NCI-H2029 treated with DMSO at 0.1 percent for 48 hours (cell line): ENCODE measurements around the gene UGT2A3.

Experiments
- DNase-seq: peaks from one replicate; lab custom pipeline; 2025; lab: John Stamatoyannopoulos, UW

Gene UGT2A3

DNA sequence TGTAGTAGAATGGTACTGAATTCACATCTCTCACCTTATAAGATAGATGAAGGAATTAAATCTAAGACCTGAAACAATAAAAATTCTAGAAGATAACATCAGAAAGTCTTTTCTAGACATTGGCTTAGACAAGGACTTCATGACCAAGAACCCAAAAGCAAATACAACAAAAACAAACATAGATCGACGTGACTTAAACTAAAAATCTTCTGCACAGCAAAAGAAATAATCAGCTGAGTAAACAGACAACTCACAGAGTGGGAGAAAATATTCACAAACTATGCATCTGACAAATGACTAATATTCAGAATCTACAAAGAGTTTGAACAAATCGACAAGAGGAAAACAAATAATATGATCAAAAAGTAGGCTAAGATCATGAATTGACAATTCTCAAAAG is 38.8 kb downstream of the UGT2A3 start:
- DNase-seq: no peak

DNA sequence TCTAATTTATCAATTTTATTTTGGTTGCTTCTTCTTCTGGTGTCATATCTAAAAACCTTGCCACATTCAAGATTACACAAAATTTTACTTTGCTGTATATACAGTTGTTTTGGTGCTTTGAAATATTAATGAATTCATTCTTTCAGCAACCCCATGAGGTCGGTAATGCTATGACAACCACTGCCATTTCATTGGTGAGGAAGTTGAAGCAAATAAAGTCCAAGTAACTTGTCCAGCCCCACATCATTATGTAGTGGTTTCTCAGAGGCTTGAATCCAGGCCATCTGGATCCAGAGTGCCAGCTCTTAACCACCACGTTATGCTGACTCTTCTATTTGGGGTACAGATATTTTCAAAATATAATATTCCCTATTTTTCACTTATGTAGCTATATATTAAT is 42.2 kb downstream of the UGT2A3 start:
- DNase-seq: no peak

DNA sequence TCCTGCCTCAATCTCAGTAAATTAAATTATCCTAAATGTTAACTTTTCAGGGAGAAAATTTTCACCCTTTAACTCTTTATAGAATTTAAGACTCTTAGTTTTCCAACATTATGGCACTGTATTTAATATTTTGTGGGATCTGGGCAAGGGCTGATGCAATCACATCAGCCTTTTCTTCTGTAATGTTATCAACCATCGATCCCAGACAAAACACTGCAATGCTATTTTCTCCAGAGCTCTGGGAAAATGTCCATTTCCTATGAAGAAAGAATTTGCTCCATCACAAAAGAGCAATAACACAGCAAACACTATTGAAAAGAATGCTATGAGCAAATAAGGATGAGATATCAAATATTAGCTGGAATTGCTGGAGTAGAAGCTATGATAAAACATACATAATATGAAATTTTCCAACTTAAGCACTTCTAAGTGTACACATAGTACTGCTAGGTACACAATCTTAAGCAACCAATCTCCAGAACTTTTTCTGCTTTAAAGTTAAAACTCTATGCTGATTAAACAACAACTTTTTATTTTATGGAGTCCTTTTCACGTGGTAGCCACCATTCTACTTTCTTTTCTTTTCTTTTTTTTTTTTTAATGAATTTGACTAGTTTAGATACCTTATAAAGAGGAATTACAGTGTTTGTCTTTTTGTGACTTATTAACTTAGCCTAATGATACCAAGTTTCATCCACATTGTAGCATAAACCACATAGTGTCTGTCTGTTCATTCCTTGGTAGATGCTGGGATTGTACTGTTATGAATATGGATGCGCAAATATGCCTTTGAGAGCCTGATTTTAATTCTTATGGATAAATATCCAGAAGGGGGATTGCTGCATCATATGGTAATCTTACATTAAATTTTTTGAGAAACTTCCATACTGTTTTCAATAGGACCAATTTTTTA is 43.6 kb downstream of the UGT2A3 start:
- no peak for DNase-seq

DNA sequence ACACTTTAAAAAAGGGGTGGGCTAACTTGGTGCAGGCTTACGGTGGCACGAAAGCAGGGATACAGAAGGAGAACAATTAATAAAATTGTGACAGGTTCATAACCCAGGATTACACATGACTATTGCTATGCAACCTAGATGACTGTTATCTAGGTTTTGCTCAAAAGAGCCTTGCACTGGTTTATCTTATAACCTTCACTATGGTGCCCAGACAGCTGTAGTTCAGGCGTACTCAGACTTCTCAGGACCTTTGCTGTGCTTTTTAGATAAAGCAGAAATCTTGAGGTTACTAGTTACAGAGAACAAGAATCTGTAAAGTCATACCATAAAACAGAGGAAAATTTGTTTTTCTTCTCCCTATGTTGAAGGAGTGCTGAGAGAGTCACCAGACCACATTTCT is 44.4 kb downstream of the UGT2A3 start:
- no peak for DNase-seq

DNA sequence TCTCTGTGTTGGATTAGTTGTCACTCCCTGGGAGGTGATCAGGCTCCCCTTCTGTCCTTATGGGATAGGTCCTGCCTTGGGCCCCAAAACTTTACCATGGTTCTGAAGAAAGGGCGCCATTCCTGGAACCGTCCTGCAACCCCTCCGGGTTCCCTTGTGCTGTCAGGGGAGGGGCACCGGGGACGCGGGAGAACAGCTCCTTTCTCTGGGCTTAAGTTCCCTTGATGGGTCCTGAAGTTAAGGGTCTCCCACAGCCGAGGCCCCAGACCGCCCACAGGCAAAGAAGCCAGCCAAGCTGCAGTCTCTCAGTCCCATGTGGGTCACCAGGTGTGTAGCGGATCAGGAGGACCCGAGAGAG is 44.8 kb downstream of the UGT2A3 start:
- DNase-seq: no peak

DNA sequence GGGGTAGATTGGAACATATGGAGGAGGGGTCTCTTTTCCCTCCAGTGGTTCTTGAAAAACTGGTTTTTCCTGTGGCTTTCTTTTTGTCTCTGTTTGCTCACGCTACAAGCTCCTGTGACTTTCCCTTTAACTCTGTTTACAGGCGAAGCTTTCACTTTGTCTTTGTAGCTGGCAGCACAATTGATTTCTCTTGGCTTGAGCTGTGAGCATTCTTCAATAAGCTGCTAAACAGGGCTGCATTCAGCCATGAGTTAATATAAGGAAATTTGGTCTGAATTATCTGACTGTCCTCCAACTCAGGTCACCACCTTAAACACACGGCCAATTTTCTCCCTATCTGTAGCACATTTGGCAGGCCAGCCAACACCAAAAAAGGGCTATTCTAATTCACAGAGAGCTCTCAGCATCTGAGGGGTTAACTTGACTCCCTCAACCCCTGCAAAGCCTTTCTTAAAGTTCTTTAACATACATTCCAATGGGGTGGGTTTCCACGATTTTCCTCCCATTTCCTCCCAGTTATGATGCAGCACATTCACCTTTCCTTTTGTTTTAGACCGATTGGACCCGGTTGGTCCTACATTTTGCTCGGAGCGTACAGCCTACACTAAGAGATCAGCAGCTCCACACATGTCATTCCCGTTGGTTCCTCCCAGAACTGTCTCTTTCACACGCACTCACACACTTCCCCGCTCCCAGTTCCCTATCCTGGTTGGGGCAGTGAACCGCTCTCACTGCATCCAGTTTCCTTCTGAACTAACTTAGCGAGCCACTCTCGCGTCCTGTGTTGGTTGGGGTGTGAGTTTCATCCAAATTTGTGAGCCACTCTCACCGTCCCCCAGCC is 45.4 kb downstream of the UGT2A3 start:
- DNase-seq: peak; percentile 87

DNA sequence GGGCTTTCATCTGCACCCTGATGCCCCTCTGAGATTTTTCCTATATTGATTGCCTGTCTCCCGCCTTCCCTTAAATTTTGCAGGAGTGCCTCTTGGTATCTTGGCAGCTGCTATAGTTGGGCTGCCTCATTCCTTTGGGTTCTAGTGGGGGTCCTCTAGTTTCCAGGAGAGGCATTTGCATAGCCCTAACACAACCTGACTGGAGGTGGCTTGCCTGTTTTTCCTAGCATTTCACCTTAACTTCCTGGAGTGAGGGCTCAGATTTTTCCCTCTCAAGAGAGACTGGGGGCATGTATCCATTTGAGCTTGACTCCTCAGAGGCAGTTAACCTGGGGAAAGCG is 46.0 kb downstream of the UGT2A3 start:
- no peak for DNase-seq

DNA sequence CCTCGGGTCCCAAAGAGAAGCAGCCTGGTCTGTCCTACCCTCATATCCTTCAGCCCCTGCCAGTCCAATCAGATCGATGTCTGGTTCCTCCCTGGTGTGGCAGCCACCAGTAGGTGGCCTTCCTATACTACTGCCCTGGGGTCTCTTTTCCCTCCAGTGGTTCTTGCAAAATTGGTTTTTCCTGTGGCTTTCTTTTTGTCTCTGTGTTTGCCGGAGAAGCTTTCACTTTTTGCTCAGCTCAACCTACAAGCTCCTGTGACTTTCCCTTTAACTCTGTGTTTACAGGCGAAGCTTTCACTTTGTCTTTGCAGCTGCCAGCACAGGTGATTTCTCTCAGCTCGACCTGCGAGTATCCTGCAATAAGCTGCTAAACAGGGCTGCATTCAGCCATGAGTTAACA is 46.8 kb downstream of the UGT2A3 start:
- peak; percentile 24 for DNase-seq

DNA sequence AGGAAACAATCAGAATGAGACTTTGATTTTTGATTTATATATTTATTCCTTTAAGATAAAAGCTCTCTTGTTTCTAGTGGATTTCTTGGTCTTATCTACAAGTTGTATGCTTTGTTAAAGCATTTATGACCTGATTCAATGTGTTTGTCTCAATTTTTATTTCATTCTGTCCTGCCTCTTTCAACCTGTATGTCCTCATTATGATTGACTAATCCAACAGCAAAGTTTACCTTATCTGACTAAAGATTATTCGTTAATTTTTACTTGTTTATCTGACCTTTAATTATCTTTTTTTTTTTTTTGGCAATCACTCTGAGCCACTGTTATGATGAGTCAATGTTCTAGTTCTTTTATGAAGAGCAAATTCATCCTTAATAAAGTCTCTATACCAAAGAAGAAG is 54.9 kb downstream of the UGT2A3 start:
- DNase-seq: no peak

DNA sequence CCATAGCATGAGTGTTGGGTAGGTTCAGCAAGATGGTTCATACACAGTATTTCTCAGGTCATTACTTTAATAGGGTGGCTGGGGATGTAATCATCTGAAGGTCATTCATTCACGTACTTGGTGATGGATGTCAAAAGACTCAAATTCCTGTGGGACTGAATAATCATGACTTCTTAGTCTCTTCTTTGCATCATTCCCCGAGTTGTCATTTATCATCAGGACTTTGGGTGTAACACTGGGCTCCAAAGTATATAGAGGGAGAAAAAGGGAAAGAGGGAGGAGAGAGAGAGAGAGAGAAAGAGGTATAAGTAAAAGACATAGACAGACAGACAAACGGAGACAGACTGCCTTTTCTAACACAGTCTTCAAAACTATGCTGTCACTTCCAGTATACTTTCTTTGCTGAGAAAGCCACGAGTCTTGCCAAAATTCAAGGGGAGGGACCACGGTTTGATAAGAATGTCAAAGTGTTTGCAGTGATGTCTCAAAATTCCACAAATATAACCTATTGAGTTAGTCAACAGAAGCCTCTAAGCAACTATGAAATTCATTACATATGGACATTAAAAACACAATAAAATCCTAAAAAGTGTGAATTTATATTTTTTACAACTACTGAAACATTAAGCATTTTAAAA is 55.9 kb downstream of the UGT2A3 start:
- no peak for DNase-seq

DNA sequence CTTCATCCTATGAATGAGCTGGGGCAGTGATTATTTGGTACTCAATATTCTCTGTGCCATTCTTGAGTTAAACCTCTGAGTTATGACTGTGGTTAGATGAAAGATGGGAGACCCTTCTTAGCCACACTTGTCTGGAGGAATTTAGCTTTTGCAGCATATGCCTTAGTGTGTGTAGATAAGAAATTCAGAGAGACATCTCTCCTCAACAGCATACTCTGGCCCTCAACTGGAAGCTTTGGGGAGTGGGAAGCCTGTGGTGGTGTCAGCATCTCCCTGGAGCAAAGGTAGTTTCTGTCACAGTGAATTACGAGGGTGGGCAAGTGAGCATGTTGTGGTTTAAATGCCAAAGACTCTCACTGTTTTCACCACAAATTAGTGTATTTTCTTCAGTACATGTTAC is 58.7 kb downstream of the UGT2A3 start:
- no peak for DNase-seq

DNA sequence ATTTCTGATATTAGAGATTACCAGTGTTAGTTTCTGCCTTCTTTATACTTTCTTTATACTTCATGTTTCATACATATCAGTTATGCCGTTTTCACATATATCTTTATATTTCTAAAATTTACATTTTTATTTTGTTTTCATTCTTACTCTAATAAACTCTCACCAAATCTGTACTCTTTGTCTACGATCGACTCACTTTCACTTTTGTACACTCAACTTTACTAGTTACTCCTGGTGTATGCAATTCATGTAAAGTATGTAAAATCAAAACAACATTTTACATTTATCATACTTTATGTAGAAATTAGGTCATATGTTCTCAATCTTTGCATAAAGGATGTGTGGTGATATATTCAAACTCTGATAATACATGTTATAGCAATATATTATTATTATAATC is 59.9 kb downstream of the UGT2A3 start:
- no peak for DNase-seq

DNA sequence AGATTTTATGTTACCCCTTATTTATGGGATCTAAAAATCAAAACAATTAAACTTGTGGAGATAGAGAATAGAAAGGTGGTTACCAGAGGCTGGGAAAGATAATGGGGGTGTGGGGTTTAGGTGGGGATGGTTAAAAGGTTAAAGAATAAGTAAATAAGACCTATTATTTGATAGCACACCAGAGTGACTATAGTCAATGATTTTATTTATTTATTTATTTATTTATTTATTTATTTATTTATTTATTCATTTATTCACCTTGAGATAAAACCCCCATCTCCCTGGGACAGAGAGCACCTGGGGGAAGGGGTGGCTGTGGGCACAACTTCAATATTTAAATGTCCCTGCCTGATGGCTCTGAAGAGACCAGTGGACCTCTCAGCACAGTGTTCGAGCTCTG is 66.1 kb downstream of the UGT2A3 start:
- no peak for DNase-seq

DNA sequence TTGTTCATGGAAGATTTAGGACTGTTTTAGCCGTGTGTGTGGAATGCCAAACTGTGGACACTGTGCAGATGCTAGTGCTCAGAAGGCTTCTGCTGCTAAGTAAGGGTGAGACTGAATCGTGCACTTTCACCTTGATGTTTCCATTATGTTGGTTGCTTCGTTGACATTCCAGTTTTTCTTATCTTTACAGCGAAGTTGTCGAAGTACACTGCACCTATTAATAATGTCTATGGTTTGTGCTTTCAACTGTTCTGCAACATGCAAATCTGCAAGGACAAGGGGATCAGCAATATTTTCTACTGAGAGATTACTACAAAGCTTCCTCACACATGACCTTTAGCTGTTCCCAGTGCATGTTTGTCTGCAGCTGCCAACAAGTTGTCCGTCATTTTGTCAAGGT is 67.7 kb downstream of the UGT2A3 start:
- no peak for DNase-seq
